ENCODE results near the gene PRDM11.
A peak's percentile ranks its signal among the peaks of the same experiment; 100 is the strongest.
"Not testable (repeated sequence)": the region's sequence is repeated elsewhere in the genome, so short reads cannot be mapped to it uniquely, and the experiment has no call there.

Gene PRDM11

DNA sequence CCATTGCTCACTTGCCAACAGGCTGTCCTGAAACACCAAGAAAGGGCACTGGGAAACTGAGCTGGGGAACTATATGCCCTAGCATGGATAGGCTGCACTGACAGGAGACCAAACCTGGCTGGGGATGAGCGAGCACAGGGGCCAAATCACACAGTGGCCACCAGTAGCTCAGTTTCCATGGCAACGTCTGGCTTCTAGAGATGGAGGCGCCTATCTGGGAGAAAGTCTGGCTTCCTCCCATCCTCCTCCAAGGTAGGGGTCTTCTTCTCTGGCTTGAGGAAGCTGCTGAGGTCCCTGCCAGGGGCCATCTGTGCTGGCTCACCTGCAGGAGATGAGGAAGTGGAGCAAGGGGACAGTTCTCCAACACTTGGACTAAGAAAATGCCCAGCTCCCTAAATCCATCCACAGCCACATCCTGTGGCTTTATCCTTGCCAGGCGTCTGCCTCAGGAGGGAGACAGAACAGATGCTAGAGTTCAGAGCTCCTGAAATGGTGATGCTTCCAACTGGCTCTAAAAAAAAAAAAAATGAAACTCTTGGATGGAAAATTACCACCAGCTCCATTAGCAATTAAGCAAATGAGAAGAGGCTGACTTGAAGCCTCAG, 91.4 kb downstream of the PRDM11 start:
- peak; percentile 77 to 79 for DNase-seq

- DNase-seq: no peak
These were observed 92.3 kb downstream of the PRDM11 start for GRCh38 chr11:45238724-45239123.

GRCh38 chr11:45239733-45240132, 93.3 kb downstream of the PRDM11 start:
- DNase-seq: no peak

DNA sequence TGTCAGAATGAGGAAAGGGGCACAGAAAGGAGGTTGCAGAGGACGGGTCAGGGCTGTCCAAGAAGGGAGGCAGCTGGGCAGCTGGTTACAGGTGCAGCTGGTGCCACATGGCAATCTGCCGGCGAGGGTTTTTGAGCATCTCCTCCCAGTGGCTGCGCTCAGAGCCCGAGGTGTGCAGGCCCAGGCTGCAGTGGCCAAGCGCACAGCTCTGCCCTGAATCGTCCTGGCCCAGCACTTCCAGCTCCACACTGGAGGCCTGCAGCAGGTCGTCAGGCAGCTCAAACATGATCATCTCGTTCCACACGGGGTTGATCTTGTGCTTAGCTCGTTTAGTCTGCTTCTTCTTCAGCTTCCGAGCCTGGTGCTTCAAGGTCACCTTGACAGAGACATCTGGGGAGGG, 97.5 kb downstream of the PRDM11 start:
- DNase-seq: no peak

DNA sequence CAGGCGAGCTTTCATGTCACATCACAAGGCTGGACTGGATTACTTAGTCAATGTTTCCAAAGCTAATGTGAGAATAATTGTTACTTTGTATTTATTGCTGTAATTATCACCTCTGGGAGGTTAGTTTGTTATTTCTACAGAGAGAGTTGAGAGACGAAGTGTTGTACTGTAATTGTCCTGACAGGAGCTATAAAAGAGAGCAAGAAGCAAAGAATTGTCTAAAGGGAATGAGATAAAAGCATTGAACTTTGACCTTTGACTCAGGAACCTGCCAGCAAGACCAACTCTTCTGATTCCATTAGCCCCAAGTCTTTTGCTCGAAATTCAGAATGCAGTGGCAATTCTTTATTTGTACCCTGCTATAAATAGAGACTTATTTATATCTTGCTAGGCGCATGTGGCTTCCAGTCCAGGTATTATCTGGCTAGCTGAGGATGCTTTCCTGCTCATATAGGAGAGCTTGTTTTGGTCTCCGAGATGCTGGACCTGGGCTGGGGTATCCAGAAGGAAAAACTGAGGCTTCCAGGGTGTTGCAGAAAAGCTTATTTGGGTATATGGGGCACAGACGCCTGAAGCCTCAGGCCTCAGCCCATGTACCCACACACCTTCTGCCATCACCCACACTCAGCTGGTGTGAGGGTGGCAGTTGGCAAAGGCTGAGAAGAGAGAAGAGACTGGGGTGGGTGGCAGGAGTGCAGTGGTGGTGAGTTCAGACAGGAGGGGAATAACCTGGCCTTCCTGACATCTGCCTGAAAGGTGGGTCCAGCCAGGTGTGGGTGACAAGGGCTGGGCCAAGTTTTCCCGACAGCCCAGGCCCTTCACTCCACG, 99.0 kb downstream of the PRDM11 start:
- DNase-seq: no peak

- no peak for DNase-seq
These were observed 99.8 kb downstream of the PRDM11 start for GRCh38 chr11:45246241-45246640.

DNA sequence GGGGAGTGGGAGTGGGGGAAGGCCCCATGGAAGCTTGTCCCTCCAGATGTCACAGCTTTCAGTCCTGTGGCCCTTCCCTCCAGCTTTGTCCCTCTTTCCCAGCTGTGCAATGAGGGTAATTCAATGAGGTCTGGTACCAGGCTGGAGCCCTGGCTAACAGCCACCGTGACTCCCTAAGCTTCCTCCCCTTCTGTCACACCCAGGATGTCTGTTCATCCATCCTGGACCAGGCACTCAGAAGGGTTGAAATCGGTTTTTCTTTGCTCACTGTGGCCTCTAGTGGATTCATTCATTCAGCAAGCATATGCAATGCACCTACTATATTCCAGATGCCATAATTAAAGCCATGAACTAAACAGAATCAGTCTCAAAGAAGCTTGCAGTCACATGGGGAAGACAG, 101.0 kb downstream of the PRDM11 start:
- DNase-seq: peak; percentile 33 to 35

DNA sequence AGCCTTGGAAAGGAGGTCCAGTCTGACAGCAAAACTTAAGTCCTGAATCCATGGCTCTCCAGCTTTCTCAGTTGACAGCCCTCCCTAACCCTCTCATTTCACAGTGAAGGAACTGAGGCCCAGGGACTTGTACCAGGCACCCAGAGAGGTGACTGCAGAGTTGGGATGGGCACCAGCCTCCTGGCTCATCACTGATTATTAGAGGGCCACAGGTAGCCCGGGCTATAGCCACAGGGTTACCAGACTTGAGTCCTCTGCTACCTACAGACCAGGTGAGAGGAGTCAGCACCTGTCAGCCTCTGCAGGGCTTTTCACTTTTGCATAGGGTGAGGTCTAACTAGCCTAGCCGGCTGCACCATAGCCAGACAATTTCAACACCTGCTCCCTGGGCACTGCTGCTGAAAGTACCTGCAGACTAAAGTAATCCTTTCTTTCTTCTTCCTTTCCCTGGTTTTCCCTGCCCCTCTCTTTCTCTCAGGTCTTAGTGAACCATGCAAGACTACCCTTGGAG, 102.1 kb downstream of the PRDM11 start:
- no peak for DNase-seq

- DNase-seq: not testable (repeated sequence)
These were observed 102.9 kb downstream of the PRDM11 start for GRCh38 chr11:45249372-45249771.

- DNase-seq: no peak
These were observed 103.7 kb downstream of the PRDM11 start for GRCh38 chr11:45250035-45250718.

DNA sequence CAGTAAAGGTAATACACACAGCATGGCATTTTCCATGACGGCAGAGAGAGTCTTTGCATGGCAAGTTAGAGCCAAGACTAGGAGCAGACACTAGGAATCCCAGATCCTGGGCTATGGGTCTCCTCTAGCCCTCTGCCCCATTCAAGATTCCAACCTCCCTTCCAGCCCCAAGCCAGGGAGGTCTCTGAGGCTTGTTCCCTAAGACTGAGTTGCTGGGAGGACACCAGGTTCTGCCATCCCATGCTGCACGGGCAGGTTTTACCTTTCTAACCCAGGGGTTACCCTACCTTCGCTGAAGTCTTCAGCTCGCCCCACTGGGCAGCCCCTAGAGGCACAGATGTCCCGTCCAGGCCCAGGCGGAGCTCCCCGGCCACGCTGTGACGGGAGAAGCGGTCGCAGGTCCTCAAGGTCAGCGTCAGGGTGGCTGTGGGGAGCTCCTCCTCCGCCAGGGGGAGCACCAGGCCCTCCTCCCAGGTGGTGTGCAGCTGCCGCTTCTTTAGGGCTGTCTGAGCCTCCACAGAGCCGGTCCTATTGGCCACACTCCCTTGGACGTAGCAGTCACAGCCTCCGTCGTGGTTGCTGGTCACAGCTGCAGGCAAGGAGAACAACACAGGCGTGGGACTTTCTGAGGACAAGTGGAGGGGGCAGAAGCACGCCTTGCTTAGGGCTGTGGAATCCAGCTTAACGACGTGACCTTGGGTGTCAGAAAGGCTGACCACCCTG, 105.9 kb downstream of the PRDM11 start:
- no peak for DNase-seq

DNA sequence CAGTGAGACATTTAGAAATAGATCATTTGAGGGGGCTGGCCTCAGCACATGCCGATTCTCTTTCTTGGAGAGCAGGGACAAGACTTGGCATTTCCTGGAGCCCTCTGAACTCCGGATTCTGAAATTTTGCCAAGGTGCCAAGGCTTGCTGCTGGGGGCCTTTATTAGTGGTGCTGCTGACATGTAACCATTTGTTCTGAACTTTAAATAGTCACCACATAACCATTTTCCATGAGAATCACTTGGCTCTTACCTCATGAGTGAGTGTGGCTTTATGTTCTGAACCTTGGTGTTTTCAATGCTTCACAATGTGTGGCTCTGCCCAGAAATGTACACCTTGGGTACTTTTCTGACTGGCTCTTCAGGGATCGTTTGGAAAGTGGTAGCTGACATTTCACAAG, 106.4 kb downstream of the PRDM11 start:
- no peak for DNase-seq

- DNase-seq: no peak
These were observed 107.2 kb downstream of the PRDM11 start for GRCh38 chr11:45253640-45254039.

DNA sequence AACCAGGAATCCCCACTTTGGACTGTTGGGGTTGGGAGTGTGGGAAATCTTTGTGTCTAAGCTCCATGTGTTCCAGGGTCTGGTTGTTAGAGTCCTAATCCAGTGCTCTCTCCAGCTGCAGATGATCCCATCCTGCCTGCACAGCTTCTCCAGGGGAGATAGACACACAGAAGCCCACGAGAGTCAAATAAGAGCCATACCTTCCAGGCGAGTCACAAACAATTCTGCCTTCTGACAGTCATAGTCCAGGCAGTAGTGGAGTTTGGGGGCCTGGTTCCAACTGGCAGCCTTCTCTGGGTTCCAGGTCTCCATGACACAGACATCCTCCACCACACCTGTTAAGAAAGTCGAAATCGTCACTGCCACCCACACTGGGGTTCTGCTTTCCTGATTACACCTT, 107.6 kb downstream of the PRDM11 start:
- DNase-seq: no peak

- no peak for DNase-seq
These were observed 112.6 kb downstream of the PRDM11 start for GRCh38 chr11:45258982-45259530.

GRCh38 chr11:45259592-45259991, 113.2 kb downstream of the PRDM11 start:
- no peak for DNase-seq

GRCh38 chr11:45260071-45260470, 113.6 kb downstream of the PRDM11 start:
- DNase-seq: no peak

DNA sequence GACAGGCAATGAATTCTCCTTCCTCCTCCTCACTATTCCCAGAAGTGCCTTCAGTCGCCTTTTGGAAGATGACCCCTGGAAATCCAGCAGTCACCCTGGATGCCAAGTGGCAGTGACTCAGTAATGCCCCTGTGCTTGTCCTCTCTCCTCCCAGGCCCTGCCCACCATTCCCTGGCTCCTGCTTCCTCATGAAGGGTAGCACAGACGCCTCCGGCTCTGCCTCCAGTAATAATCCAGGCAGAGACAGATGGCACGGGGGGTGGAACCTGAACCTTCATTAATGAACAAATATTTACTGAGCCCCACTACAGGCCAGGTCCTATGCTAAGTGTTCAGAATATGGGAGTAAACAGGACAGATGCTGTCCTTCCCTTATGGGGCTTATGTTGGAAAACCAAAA, 116.5 kb downstream of the PRDM11 start:
- no peak for DNase-seq

DNA sequence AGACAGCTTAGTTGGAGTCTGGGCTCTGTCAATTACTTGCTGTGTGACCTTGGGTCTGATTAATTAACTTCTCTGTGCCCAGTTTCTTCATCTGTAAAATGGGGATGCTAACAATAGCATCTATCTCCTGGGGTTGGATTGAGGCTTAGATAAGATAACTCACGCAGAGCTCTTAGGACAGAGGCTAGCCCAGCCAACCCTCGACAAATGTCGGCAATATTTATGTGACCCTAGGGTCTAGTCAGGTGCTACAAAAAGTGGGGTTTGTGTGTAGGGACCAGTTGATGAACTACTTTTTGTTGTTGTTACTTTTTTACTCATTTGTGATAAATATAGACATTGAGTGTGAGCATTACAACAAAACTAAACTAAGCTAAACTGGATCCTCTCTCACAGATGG, 117.3 kb downstream of the PRDM11 start:
- no peak for DNase-seq

GRCh38 chr11:45264839-45265515, 118.5 kb downstream of the PRDM11 start:
- DNase-seq: no peak

- no peak for DNase-seq
These were observed 119.7 kb downstream of the PRDM11 start for GRCh38 chr11:45265969-45266675.

DNA sequence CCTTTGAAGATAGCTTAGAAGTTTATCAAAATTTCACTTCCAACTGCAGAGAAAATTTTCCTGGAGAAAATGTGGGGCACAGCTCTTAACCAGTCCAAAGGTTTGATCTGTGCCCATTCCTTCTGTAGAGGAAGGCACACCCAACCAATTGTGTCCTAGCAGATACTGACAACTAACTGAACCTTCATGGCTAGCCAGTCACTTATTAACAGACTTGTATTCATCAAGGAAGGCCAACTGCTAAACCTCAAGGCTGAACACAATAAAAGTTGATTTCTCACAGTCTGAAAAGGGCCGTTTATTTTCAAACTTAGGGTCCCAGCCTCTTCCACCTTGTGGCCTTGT, 120.2 kb downstream of the PRDM11 start:
- no peak for DNase-seq
